Left lung (tissue), 10 donors: ENCODE measurements around the gene MGA. TPM values are rescaled to one million over a fixed set of nuclear protein-coding genes. Genes with fewer than 3 reads are reported as not detected.

Source experiments
- ATAC-seq: fragments of 200-7000 bp; cut with Tn5 transposase; one replicate; pipeline ENCODE4 v1.9.1; 2020; ENCODE audit warnings: moderate library complexity
- DNase-seq, 4 donors: peaks; one replicate each; pipeline ENCODE4 v3.0.0-alpha.2; 2013 to 2020
- H3K27ac ChIP-seq, 2 donors: fragments of 200-600 bp; sonication (generic) in 1 of 2; one replicate each; pipeline versions ENCODE4 v1.5.0 to v1.8.0; 2020 to 2021
- H3K27me3 ChIP-seq, 2 donors: fragments of 200-600 bp; sonication (generic) in 1 of 2; one replicate each; pipeline versions ENCODE4 v1.5.0 to v1.8.0; 2020 to 2021
- H3K36me3 ChIP-seq, 2 donors: fragments of 200-600 bp; sonication (generic) in 1 of 2; one replicate each; pipeline versions ENCODE4 v1.5.0 to v1.8.0; 2020 to 2021
- H3K4me1 ChIP-seq, 2 donors: fragments of 200-600 bp; one replicate each; pipeline ENCODE4 v1.8.0; 2021
- H3K4me3 ChIP-seq, 2 donors: fragments of 200-600 bp; sonication (generic) in 1 of 2; one replicate each; pipeline versions ENCODE4 v1.5.0 to v1.8.0; 2020 to 2021; ENCODE audit warnings: mild to moderate bottlenecking in 1 of 2
- H3K9me3 ChIP-seq, 2 donors: fragments of 200-600 bp; sonication (generic) in 1 of 2; one replicate each; pipeline versions ENCODE4 v1.5.0 to v1.8.0; 2020 to 2021
- CTCF ChIP-seq, 2 donors: fragments of 200-600 bp; sonication (generic) in 1 of 2; IDR thresholded peaks; one replicate each; pipeline versions ENCODE4 v1.5.0 to v1.8.0; 2021; ENCODE audit warnings: antibody characterized with exemption in 2 of 2
- intact Hi-C, 2 donors: fragments of 100-400 bp; cut with DNase I; formaldehyde crosslinking; loops; one replicate each; pipeline versions ENCODE4 v1.11.2 to v1.14.2; 2022
- polyA plus RNA-seq, 6 donors: library from polyadenylated mRNA; unstranded; fragments of 120-200 nt; gene quantifications; one replicate each; pipeline ENCODE4 v1.2.1, GENCODE V29; 2013; ENCODE audit not compliant: insufficient read length in 6 of 6
- total RNA-seq, 2 donors: library from RNA; stranded (reverse); fragmentation: NEBNext Ultra II Directional; extraction: Animal tissue kit (Norgen Biotek cat#: 25700); gene quantifications; one replicate each; pipeline ENCODE4 v1.2.1, GENCODE V29; 2021
- donor health status: DM: no; HTN: yes; CAD: no.
- donor health status: DM: no; HTN: no; CAD: no.

Gene MGA
- total and polyA plus RNA-seq, 8 donors, result 33.4 to 41.7 (median 39.2) TPM

GRCh38 chr15:41809526-41810220 is 149.5 kb downstream of the MGA start:
- H3K27ac ChIP-seq, result no peak overlapping the region
- intact Hi-C loops, result loop anchor here in 1 of 2 donors (5.0 kb wide), 1 partner anchor 37 kb away; the partner anchor contains the start of gene MAPKBP1
- no peak for ATAC-seq
- no peaks in the 10 kb centered on the region for H3K27me3 ChIP-seq
- peaks cover 0 to 33% of the 10 kb centered on the region in 2 donors for H3K36me3 ChIP-seq
- no peak for TF ChIP-seq CTCF (IDR thresholded peaks at IDR 0.05)
- H3K4me3 ChIP-seq, result no peak overlapping the region
- no peak for DNase-seq
- no peaks in the 10 kb centered on the region for H3K9me3 ChIP-seq
- peaks cover 0 to 19% of the 10 kb centered on the region in 2 donors for H3K4me1 ChIP-seq

- Histone ChIP-seq H3K4me1 (peaks cover 0 to 19% of the 10 kb centered on the region in 2 donors), H3K4me3 (no peak overlapping the region), H3K9me3 (no peaks in the 10 kb centered on the region), H3K27me3 (no peaks in the 10 kb centered on the region), H3K36me3 (peaks cover 0 to 44% of the 10 kb centered on the region in 2 donors), H3K27ac (no peak overlapping the region)
- ATAC-seq, result no peak
- intact Hi-C loops, result loop anchor here in 1 of 2 donors (5.0 kb wide), 1 partner anchor 39 kb away; the partner anchor contains the start of gene MAPKBP1
- no peak for TF ChIP-seq CTCF (IDR thresholded peaks at IDR 0.05)
- DNase-seq, result no peak
These were observed 150.6 kb downstream of the MGA start for GRCh38 chr15:41810651-41811431.

- H3K27ac ChIP-seq, result no peak overlapping the region
- peaks cover 0 to 52% of the 10 kb centered on the region in 2 donors for H3K36me3 ChIP-seq
- no peaks in the 10 kb centered on the region for H3K9me3 ChIP-seq
- DNase-seq, result peak; percentile 75 to 92 (median 86)
- peak; percentile 95 for ATAC-seq
- peak; percentile 84 to 88 for TF ChIP-seq CTCF (IDR thresholded peaks at IDR 0.05)
- H3K4me1 ChIP-seq, result peaks cover 0 to 19% of the 10 kb centered on the region in 2 donors
- intact Hi-C loops, result loop anchor here in 1 of 2 donors (5.0 kb wide), 1 partner anchor 39 kb away; the partner anchor contains the start of gene MAPKBP1
- no peaks in the 10 kb centered on the region for H3K27me3 ChIP-seq
- no peak overlapping the region for H3K4me3 ChIP-seq
These were observed 151.4 kb downstream of the MGA start for GRCh38 chr15:41811432-41812195.

- no peaks in the 10 kb centered on the region for H3K9me3 ChIP-seq
- no peak for DNase-seq
- H3K27me3 ChIP-seq, result no peaks in the 10 kb centered on the region
- intact Hi-C loops, result loop anchor here in 1 of 2 donors (5.0 kb wide), 1 partner anchor 41 kb away; the partner anchor contains the start of gene MAPKBP1
- peaks cover 0 to 65% of the 10 kb centered on the region in 2 donors for H3K36me3 ChIP-seq
- no peak overlapping the region for H3K4me3 ChIP-seq
- peaks cover 0 to 19% of the 10 kb centered on the region in 2 donors for H3K4me1 ChIP-seq
- ATAC-seq, result no peak
- no peak overlapping the region for H3K27ac ChIP-seq
- TF ChIP-seq CTCF (IDR thresholded peaks at IDR 0.05), result no peak
These were observed 152.7 kb downstream of the MGA start for GRCh38 chr15:41812820-41813375.
